EL (cell line): ENCODE measurements around the gene VSX1.

Experiments used
- DNase-seq: peaks from one replicate; pipeline ENCODE4 v3.0.0-alpha.2; 2016

Gene VSX1

DNA sequence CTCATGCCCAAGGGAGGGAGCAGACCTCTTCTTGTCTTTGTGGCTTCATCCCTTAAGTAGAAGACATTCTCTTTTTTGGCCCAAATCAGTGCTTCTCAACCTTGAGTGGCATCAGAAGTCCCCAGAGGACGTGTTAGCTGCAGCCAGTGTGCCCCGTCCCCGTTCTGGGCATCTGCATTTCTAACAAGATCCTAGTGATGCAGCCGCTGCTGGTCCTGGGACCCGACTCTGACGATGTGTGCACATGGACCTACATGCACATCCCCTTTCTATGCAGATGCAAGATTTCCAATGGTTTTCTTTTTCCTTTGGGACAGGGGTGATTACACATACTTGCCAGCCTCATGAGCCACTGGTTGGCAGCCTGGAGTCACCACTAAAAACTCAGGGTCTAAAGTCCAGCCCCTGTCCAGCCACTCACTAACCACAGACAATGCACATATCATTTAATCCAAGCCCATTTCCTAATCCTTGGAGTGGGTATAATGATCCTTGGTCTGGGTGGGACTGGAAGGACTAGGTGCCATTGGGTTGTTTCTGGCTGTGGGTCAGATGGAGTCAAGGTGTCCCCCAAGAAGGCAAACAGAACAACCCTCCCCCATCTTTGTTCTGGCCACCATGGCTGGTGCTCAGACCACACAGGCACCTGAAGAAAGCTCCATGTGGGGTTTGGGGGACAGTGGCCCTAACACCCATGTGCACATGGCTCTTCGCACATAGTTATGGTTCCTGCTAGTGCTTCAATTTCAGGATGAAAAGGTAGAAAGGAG lies 30.4 kb downstream of the VSX1 start:
- no peak for DNase-seq

DNA sequence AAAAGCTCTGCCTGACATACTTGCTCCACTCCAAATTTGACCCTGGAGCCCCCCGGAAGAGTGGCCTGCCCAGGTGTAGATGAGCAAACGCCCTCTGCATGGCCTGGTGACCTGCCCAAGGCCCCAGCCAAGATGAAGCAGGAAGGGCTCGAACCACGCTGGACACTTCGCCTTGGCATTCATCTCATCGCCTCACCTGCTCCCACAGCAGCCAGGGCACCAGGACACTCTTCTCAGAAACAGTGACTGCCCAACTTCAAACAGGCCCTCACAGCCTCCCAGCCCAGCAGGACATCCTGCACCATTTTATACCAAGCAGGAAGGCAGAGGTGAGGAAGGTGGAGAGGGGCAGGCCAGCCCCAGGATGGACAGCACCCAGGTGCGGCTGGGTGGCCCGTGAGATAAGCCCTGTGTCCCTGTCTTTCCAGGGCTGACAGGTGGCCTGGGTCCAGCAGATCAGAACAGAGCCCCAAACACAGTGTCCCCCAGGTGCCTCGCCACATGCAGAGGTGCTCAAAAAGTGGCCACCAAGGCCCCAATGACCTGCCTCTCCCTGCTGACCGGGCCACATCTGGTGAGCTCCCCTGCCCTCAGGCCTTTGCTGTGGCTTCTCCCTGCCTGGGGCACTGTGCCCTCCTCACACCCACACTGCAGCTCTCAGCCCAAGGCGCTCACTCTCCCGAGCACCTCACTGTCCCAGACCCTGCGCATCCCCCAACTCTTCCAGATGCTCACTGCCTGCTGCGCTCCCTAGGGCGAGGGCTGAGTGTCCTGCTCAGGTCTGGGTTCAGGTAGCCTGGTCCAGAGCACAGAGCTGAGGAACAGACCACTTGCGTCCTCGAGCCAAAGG lies 31.2 kb downstream of the VSX1 start:
- no peak for DNase-seq

DNA sequence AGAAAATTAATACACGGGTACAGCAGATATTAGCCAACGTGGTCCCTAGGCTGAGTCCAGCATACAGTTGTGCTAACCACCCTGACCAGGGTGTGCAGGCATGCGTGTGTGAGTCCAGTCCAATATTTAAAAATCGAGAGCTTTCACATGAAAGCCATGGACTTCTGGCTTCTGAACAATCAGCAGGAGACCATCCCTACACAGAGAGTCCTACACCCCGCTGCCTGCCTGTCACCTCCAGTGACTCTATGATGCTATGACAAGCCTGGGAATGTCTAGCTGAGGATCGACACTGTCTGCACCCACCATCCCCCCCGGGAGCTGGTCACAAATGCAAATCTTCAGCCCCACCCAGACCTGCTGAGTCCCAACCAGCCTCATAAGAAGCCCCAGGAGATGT lies 31.9 kb downstream of the VSX1 start:
- DNase-seq, result no peak

DNA sequence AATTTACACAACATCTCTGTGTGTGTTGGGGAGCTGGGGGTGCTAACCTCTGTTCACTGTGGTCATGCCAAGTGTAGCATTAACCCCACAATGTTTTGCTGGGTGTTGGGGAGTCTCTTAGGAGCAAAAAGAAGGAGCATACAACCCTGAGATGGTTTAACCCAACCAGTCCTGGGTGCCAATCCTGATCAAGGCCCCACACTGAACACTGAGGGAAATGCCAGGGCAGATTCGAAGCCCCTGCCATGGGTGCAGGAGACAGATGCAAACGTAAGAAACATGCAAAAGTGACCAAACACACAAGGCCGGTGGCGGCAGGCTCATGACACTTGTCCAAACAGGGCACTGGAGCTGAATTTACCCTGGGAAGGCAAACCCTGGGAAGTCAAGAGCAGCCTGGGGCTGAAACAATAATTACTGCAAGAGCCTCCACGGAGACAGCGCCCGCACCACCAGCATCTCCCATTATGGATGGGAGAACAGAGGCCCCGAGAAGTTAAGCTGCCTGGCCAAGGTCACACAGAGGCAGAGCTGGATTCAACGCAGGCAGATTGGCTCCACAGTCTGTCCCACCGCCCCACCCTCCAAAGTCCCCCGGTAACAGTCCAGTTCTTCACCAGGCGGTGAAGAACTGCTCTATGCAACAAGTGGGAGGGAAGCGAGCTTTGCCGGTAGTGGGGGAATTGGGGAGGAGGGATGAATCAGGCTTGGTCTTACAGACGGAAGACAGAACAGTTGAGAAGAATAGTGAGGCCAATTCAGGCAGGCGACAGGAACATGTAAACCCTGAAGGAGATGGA lies 32.5 kb downstream of the VSX1 start:
- no peak for DNase-seq

DNA sequence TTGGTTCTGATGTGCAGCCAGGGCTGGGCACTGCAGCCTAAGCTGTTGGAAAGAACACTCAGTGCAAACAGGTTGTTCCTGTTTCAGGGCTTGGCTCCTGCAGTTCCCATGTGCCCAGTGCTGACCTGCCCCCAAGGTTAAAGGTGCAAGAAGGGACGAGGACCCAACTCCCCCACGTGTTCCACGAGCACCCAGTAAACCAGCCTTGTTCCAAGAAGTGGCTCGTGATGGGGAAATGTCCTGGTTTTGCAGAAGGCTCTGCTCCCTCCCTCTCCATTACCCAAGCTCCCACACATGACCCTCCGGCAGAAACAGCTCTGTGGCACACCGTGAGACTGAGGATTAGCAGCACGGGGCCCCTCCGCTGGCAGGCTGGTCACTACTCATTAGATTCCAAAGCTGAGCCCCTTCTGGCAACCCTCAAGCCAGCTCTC lies 33.4 kb downstream of the VSX1 start:
- DNase-seq, result no peak

DNA sequence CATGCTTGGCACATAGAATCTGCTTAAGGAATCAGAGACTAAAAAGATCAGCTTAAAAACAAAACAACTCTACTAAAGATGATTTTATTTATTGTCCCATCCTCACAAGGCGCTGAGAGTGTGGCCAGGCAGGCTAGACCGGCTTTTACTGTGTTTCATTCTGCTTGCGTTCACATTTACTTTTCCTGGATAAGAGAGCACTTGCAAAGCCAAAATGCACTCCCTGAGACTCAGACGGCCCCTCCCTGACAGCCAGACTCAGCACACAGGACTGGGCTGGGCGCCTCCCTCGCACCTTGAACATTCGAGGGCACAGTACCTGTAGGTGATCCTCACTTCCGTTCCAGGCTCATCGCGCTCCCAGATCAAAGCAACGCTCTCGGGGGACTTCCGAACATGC lies 34.2 kb downstream of the VSX1 start:
- no peak for DNase-seq

DNA sequence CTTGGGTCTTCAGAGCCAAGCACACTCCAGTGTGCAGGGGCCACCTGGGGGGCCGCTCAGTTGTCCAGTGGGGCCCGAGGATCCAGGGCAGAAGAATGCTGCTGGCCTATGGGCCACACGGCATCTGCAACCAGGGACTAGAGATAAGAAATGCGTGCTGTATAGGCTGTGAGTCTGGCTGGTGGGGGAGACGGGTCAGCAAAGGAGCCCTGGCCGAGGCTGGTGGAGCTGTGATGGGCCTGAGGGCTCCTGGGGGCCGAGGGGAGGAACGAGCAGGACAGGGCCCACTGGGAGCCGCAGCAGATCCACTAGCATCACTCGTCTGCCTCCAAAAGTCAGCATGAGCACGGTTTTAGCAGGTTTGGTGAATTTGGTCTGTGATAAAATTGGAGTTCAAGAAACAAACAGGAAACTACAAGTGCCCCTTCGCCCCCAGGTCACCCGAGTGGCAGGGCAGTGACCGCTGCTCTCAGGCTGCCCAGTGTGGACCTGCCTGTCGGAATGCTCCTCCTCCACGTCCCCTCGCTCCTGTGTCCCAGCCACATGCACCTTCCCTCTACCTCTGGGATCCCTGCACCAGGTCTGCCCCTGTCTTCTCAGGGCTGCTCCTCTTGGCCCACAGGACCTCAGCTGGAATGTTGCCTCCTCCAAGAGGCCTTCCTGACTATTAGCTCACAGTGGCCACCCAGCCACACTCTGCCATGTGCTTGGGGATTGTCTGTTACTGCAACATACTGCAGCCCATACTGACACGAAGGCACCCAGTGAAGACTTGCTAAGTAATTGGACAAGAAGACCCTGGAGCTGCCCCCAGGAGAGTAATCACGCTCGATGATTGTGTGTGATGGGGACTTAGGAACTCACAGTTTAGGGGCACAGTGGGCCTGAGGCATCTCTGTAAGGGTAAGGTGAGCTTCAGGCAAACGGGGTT lies 34.9 kb downstream of the VSX1 start:
- DNase-seq, result no peak

DNA sequence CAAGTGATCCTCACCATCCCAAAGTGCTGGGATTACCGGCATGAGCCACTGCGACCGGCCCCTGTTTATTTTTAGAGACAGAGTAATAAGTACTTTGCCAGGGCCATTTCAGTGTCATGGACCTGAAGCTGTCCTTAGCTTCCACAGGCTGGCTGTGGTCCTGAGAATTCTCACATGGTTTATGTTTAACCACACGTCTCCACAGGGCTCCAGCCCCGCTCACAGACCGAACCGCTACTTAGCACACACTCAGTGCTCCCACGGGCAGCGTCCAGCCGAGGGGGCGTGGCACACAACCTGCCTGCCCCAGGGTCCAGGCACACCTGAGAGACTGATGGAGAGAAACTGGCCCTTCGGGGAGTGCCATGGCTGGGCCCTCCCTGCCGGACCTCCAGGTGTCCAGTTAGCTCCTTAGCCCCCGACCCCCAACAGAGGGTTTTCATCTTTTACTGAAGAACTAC lies 35.7 kb downstream of the VSX1 start:
- no peak for DNase-seq

DNA sequence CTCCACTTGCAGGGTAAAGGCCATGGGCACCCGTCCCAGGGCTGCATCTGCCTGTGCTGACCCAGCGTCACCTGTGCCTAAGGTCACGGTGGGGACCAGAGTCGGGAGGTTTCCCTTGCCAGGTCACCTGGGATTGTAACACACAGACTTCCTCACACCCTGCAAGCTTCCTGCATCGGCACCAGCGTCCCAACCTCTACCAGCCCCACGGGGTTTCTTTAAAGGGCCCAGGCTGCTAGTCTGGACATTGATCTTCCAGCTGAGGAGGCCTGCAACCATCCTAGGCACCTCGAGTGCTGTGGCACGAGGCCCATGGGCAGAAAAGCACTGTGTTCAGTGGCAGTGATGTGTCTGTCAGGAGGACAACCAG lies 36.6 kb downstream of the VSX1 start:
- no peak for DNase-seq

DNA sequence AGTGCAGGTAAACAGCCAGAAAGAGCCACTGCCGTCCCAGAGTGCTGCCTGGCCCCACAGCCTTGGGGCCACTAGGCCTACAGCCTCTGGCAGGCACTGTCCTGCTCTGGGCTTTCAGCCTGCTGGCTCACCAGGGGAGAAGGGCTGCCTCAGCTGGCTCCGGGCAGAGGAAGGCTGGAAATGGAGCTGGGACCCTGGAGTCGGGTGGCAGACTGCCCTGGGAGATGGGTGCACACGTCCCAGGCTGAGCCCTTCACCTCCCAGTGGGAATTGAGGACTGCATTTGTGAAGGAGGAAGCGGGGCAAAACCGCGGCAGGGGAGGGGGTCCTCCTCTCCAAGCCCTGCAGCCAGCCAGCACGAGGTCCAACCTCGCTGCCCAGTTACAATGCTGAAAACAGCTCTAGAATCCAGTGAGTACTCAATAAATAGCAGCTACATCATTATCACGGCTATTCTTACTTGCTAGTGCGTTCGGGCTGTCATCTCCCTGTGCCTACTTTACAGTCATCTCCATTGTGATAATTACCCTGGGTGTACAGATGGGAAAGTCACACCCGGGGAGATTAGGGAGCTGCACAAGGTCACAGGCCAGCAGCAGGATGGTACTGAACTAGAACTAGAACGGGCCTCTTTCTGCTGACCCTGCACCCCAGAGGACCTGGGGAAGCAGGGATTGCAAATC lies 37.1 kb downstream of the VSX1 start:
- DNase-seq, result no peak

DNA sequence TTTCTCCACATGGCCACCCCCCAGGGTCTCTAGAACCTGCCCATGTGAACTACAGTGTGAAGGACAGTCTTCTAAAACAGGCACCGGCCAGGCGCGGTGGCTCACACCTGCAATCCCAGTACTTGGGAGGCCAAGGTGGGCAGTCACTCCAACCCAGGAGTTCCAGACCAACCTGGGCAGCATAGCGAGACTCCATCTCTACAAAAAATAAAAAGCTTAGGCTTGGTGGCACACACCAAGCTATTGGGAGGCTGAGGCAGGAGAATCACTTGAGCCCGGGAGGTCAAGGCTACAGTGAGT lies 37.7 kb downstream of the VSX1 start:
- DNase-seq, result no peak

DNA sequence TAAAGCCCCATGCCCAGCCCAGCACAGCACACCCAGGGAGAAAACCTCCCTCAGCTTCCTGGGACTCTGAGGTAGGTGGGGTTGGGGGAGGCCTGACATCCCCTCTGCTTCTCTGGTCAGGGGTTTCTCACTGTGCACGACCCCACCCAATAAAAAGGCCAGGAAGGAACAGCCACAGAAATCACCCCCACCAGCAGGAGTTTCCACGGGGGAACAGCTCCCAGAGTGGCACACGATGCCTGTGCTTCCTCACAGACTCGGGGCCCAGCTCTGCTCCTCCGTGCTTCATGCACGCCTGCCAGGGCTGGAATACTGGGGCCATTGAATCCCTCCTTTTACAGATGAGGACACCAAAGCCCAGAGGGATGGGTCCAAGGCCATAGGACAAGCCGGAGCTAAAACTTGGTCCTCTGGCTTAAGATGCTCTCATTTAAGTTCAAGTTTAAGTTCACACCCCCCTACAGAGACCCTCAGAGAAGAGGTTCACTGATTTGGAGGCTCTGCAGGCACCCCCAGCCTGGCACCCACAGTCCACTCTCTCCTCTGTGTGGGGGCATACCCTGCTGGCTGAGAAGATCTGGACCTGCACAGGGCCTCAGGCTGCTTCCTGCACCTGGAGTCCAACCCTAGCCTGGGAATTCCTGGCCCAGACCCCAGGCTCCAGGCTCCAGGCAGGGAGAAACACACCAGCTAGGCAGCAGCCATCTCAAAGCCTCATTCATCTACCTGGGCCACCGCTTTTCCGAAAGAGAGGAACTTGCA lies 38.3 kb downstream of the VSX1 start:
- DNase-seq, result no peak

DNA sequence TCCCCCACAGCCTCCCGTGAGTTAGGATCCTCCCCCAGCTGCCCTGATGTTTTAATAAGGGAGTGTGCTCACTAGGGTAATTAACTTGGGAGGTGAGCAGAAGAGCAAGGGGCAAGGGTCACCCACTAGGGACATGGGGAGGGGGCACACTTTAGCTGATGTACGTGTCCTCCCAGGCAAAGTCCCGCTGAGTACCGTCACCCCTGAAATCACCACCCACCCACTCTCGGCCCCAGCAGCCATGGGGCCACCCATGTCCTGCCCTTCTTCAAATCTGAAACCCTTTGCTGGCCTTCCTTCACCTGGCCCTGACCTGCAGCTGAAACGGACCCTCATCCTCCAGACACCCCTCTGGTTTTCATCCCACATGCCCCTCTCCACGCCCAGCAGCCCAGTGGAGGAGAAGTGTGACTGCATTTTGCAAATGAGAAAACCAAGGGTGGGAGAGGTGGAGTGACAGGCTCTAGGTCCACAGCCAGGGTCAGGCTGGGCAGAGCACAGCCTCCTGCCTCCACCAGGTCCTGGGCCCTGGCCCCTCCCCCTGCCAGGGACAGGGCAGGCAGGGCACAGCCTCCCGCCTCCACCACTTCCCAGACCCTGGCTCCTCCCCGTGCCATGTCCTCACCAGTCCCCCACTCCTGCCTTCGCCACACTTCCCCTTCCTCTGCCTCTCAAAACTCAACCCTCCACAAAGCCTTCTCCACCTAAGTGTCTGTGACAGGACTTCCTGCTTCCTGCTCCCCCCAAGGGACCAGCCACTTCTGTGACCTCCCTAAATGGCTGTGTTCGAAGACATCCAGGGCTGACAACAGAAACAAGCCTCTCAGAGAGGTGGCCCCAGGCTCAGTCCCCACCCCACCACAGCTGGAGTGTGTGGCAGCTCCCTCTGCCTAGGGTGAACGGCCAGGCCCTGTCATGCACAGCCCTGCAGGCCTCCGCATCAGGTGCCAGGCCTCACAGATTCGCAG lies 39.1 kb downstream of the VSX1 start:
- DNase-seq, result no peak

DNA sequence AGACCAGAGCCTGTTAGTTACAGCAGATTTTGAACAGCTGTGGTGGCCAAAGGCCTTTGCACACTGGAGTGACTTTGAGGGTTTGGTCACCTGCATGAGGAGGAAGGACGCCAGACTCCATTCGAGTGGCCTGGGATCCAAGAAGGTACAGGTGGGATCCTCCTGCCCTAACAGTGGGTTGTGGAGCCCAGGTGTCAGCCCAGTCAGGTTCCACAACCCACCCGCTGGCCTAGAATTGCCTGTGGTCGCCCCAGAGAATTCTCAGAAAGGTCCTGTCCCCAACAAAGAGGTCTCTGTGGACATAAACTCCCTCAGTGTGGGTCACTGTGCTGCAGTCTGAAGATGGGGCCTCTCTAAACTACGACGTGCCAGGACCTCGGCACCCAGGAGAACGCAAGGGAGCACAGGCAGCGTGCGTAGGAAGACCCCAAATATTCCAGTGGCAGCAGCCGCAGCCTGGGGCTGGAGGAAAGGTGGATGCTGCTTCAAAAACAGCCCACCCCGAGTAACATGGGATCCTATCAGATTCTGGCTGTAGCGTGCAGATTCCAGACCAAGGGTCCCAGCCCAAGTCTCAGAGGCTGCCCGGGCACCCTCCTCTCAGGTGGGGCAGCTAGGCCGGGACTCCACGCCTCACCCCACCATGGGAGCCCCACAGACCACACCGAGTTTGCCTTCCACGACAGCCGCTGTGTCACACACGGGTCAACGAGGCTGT lies 40.0 kb downstream of the VSX1 start:
- DNase-seq, result no peak

DNA sequence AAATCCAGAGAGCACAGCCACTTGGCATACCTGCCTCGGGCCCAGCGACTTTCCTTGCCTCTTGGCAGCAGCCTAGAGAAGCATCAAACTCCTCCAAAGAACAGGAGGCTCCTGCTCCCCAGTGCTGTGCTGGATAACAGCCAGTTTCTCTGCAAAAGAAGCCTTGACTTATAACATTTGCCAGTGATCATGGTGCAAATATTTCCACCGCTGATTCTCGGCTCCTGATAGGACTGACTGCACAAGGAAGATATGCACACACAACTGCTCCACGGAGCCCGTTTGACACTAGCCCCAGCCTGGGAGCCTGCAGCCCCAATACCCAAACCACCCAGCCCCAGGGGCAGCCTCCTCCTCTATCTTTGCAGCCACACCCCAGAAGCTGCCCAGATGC lies 41.5 kb downstream of the VSX1 start:
- peak; percentile 41 for DNase-seq

DNA sequence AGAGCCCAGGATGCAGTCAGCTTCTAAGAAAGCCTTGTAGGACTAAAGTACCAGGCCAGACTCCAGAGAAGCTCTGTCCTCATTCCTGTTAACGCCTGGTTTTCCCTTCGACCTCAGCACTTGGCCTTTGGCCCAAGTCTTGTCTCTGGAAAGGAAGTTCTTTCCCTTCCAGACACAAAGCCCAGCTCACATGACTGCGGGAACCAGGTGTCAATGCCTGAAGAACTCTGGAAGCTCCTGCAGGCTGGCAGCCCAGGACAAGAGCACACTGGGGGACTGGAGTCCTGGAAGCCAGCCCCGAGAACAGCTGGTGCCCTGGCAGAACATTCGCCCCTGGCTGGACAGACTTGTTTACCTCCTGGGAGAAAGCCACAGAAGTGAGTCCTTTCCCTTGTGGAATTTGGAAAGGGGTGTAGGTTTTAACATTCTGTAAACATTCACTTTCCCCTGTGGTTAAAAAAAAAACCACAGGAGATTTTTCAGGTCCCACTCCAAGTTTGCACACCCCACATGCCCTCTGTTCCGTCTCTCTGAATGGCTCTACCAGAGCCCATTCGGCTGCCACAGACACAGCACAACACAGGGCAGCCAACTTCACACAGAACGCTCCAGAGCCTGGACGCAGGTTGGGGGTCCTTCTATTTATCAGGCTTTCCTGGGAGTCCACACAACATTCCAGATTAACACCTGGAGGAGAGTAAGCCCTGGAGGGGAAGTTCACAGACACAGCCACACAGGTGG lies 42.1 kb downstream of the VSX1 start:
- peak; percentile 12 for DNase-seq

DNA sequence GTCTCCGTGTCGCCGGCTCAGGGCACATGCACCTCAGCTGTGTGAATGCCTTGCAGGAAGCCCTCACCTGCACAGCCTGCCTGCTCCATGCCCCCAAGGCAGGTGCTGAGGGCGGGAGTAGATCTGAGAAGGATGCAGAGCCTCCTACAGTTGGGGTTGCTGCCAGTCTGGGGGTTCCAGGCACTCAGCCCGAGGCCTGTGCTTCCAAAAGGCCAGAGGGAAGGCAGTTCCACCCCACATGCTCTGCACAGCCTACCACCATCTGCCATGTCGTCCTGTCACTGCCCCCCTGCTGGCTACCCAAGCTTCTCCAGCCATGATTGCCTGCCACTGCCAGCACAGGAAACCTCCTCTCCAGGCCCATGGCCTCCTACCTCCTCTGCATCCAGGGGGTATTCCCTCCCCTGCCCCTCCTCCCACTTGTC lies 43.3 kb downstream of the VSX1 start:
- DNase-seq, result no peak

DNA sequence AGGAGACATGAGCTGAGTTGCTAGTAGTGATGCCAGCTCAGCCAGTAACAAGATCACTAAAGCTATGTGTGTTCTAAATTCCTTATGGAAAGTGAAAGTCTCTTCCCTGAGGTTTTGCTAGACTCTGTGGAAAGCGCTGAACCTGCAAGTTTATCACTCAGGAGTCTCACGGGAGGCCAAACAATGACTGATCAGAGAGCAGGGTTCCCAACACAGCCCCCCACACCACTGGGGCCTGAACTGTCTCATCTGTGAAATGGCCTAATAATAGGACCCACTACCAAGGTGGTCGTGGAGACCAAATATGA lies 43.9 kb downstream of the VSX1 start:
- DNase-seq, result no peak
